IMR-90 (cell line): ENCODE measurements around the gene FREM3. TPM values are rescaled to one million over a fixed set of nuclear protein-coding genes. Genes with fewer than 3 reads are reported as not detected.
"Not testable (repeated sequence)": the region's sequence is repeated elsewhere in the genome, so short reads cannot be mapped to it uniquely, and the experiment has no call there.

Source experiments
- ATAC-seq: fragments of 200-7000 bp; cut with Tn5 transposase; 2 replicates; pipeline ENCODE4 v1.9.1; 2020; ENCODE audit warnings: low read depth, mild to moderate bottlenecking, moderate library complexity
- BruUV-seq: library from RNA; stranded (reverse); fragments of 400-500 nt; replicated peaks from 2 replicates; lab custom pipeline; 2021; lab: Mats Ljungman, UMichigan
- CTCF ChIA-PET: fragments of 300-600 bp; formaldehyde crosslinking; extraction: SDS; loops from one replicate; lab custom pipeline; 2021; ENCODE audit warnings: antibody characterized with exemption; lab: Yijun Ruan, JAX
- POLR2A ChIA-PET: fragments of 300-600 bp; sonication (Branson Sonifier 250); formaldehyde crosslinking; loops from one replicate; lab custom pipeline; 2022; ENCODE audit warnings: antibody characterized with exemption; ENCODE audit not compliant: unreplicated experiment; lab: Charles Lee
- DNase-seq: peaks from one replicate; pipeline ENCODE4 v3.0.0; 2013
- H2AFZ ChIP-seq: replicated peaks from 2 replicates; pipeline ENCODE3; 2013; ENCODE audit warnings: low read length, mild to moderate bottlenecking; ENCODE audit not compliant: poor library complexity
- H2AK5ac ChIP-seq: 2 replicates; pipeline ENCODE4 v1.6.1; 2013; ENCODE audit warnings: low read depth, low read length, inconsistent platforms
- H2AK9ac ChIP-seq: replicated peaks from 2 replicates; pipeline ENCODE3; 2013; ENCODE audit warnings: mild to moderate bottlenecking, low read depth, low read length, moderate library complexity; ENCODE audit not compliant: poor library complexity
- H2BK120ac ChIP-seq: 2 replicates; pipeline ENCODE4 v1.6.1; 2013; ENCODE audit warnings: low read depth, low read length, inconsistent platforms
- H2BK15ac ChIP-seq: 3 replicates; pipeline ENCODE4 v1.6.1; 2013; ENCODE audit warnings: low read depth, low read length, inconsistent platforms
- H2BK20ac ChIP-seq: 2 replicates; pipeline ENCODE4 v1.6.1; 2013; ENCODE audit warnings: low read depth, mild to moderate bottlenecking, inconsistent platforms, low read length, moderate library complexity
- H2BK5ac ChIP-seq: 2 replicates; pipeline ENCODE4 v1.6.1; 2013; ENCODE audit warnings: mild to moderate bottlenecking, low read depth, low read length, inconsistent platforms; ENCODE audit not compliant: poor library complexity, severe bottlenecking
- H3K14ac ChIP-seq: replicated peaks from 2 replicates; pipeline ENCODE4 v1.6.1; 2013; ENCODE audit warnings: low read depth, low read length, inconsistent platforms
- H3K18ac ChIP-seq: 2 replicates; pipeline ENCODE4 v1.6.1; 2013; ENCODE audit warnings: low read depth, low read length, control low read depth
- H3K23ac ChIP-seq: 2 replicates; pipeline ENCODE4 v1.6.1; 2013; ENCODE audit warnings: low read depth, low read length, inconsistent platforms
- H3K27ac ChIP-seq: 2 replicates; pipeline ENCODE4 v1.5.1; 2013; ENCODE audit warnings: mild to moderate bottlenecking, control low read depth, low read length; ENCODE audit not compliant: insufficient read depth
- H3K27me3 ChIP-seq: 2 replicates; pipeline ENCODE4 v1.6.1; 2013; ENCODE audit warnings: low read length; ENCODE audit not compliant: control insufficient read depth, insufficient read depth
- H3K36me3 ChIP-seq: 2 replicates; pipeline ENCODE4 v1.6.1; 2013; ENCODE audit warnings: low read length, mixed read lengths; ENCODE audit not compliant: control insufficient read depth, insufficient read depth
- H3K4ac ChIP-seq: 2 replicates; pipeline ENCODE4 v1.6.1; 2013; ENCODE audit warnings: low read depth, low read length, inconsistent platforms
- H3K4me1 ChIP-seq: 2 replicates; pipeline ENCODE4 v1.6.1; 2013; ENCODE audit warnings: low read length, mixed read lengths; ENCODE audit not compliant: control insufficient read depth, insufficient read depth
- H3K4me2 ChIP-seq: 2 replicates; pipeline ENCODE4 v1.6.1; 2013; ENCODE audit warnings: low read depth, mild to moderate bottlenecking, control low read depth, low read length, moderate library complexity
- H3K4me3 ChIP-seq: 2 replicates; pipeline ENCODE4 v1.5.1; 2013; ENCODE audit warnings: low read depth, mild to moderate bottlenecking, control low read depth, low read length, moderate library complexity; ENCODE audit not compliant: insufficient read depth
- H3K56ac ChIP-seq: 2 replicates; pipeline ENCODE4 v1.6.1; 2013; ENCODE audit warnings: low read length, inconsistent platforms; ENCODE audit not compliant: insufficient read depth; ENCODE audit errors: extremely low read depth
- H3K79me1 ChIP-seq, 2 experiments: 2 replicates each; pipeline ENCODE4 v1.6.1; 2013; ENCODE audit warnings: low read length in 2 of 2, inconsistent platforms in 1 of 2, low read depth in 1 of 2
- H3K9ac ChIP-seq: 2 replicates; pipeline ENCODE4 v1.6.1; 2013; ENCODE audit warnings: low read depth, low read length, control low read depth
- H3K9me1 ChIP-seq: 2 replicates; pipeline ENCODE4 v1.6.1; 2013; ENCODE audit warnings: low read length, inconsistent platforms; ENCODE audit not compliant: insufficient read depth
- H3K9me3 ChIP-seq: 2 replicates; pipeline ENCODE4 v1.6.1; 2013; ENCODE audit warnings: low read length; ENCODE audit not compliant: control insufficient read depth, insufficient read depth
- H4K20me1 ChIP-seq: 2 replicates; pipeline ENCODE4 v1.6.1; 2013; ENCODE audit warnings: low read length, inconsistent platforms; ENCODE audit not compliant: insufficient read depth
- H4K5ac ChIP-seq: 2 replicates; pipeline ENCODE4 v1.6.1; 2013; ENCODE audit warnings: mild to moderate bottlenecking, low read depth, low read length, control low read depth
- H4K8ac ChIP-seq, 2 experiments: 2 replicates each; pipeline ENCODE4 v1.6.1; 2013; ENCODE audit warnings: low read depth in 2 of 2, low read length in 2 of 2, control low read depth in 1 of 2, inconsistent platforms in 1 of 2
- H4K91ac ChIP-seq: 2 replicates; pipeline ENCODE4 v1.6.1; 2013; ENCODE audit warnings: low read depth, low read length, inconsistent platforms; ENCODE audit not compliant: insufficient read depth
- MAZ ChIP-seq: IDR thresholded peaks from 2 replicates; pipeline ENCODE4 v1.6.1; 2012; ENCODE audit warnings: low read depth, mild to moderate bottlenecking, low read length, improper control_type of control experiment, moderate library complexity, borderline replicate concordance
- RCOR1 ChIP-seq: IDR thresholded peaks from 2 replicates; pipeline ENCODE4 v1.6.1; 2012; ENCODE audit warnings: mild to moderate bottlenecking, low read length, improper control_type of control experiment; ENCODE audit not compliant: insufficient replicate concordance
- WGBS, 2 experiments: methylation state at CpG; one replicate each; pipeline versions ENCODE4 v1.1.5 to v1.1.7; 2013; ENCODE audit warnings: missing lambda C conversion rate in 2 of 2; ENCODE audit not compliant: insufficient read length in 1 of 2; ENCODE audit errors: extremely low coverage in 2 of 2; 5-methylcytosine and 5-hydroxymethylcytosine counted together
- dilution Hi-C: fragments of 300-500 bp; cut with HindIII; formaldehyde crosslinking; loops from one replicate; pipeline ENCODE4 v1.14.3; 2018; ENCODE audit warnings: low sequenced_read_pairs; ENCODE audit not compliant: unreplicated experiment
- in situ Hi-C: fragments of 300-500 bp; cut with MboI; formaldehyde crosslinking; loops from 3 replicates; pipeline ENCODE4 v1.14.3; 2019; ENCODE audit warnings: low sequenced_read_pairs, inconsistent platforms, mixed read lengths
- intact Hi-C: fragments of 100-400 bp; cut with micrococcal nuclease; formaldehyde crosslinking; loops from 2 replicates; pipeline ENCODE4 v1.10.0; 2022
- polyA plus RNA-seq, 3 experiments: library from polyadenylated mRNA; depleted of rRNA; stranded (reverse); fragments of >200 nt; gene quantifications; 2 replicates each; pipeline ENCODE4 v1.2.3, GENCODE V29; 2012; ENCODE audit warnings: low replicate concordance in 1 of 3
- total RNA-seq: library from RNA; depleted of rRNA; stranded (reverse); fragments of >200 nt; gene quantifications from 2 replicates; pipeline ENCODE4 v1.2.3, GENCODE V29; 2012
- TF ChIP-seq, protein P1 (sequence below): conservative IDR thresholded peaks from 2 replicates; pipeline ENCODE4 v1.5.1; 2012; ENCODE audit warnings: mild to moderate bottlenecking, low read depth, low read length, improper control_type of control experiment

The FREM3 gene
- total and polyA plus RNA-seq, 2 of the 4 experiments (the other 2 are of a cell fraction), result not detected

DNA sequence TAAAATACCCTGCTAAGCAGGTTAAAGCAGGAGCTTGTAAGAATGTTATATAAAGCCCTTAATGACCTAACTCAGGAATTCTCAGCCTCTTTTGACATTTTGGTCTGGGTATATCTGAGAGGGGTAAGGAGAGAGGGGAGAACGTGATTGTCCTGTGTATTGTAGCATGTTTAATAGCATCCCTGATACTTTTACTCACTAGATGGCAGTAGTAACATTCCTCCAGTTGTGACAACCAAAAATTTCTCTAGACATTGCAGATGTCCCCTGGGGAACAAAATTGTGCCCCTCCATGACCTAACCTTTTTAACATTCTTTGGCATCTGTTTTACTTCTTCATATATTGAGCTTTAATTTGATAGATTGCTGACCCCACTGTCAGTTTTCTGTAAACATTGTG lies 169.1 kb downstream of the FREM3 start:
- no peak overlapping the region for H4K8ac ChIP-seq
- no peak overlapping the region for H3K9ac ChIP-seq
- no peak overlapping the region for H3K14ac ChIP-seq
- no CpG with 5 or more reads among the region's 1 CpG for WGBS, 2 experiments
- ChIA-PET CTCF (interaction anchor here (0.6 to 1.4 kb wide), 2 partner anchors 28 to 242 kb away, joined by 3 read pairs; no protein-coding TSS in a partner anchor), POLR2A (no interaction called here)
- peak; percentile 5 for DNase-seq
- no peak overlapping the region for H4K91ac ChIP-seq
- H2AFZ ChIP-seq, result no peak overlapping the region
- H3K27me3 ChIP-seq, result no peaks in the 10 kb centered on the region
- H3K4me1 ChIP-seq, result peaks cover 6% of the 10 kb centered on the region
- BruUV-seq, result no TSS peak
- H3K9me3 ChIP-seq, result no peaks in the 10 kb centered on the region
- H3K9me1 ChIP-seq, result no peaks in the 10 kb centered on the region
- H2BK15ac ChIP-seq, result no peak overlapping the region
- H2BK120ac ChIP-seq, result no peak overlapping the region
- H3K79me1 ChIP-seq, result peaks cover 5 to 25% of the 10 kb centered on the region in 2 experiments; a peak in 3 of 4 replicates
- no peak overlapping the region for H2AK9ac ChIP-seq
- H4K5ac ChIP-seq, result no peak overlapping the region
- no peak overlapping the region for H3K56ac ChIP-seq
- H3K27ac ChIP-seq, result no peak overlapping the region
- no peak overlapping the region for H3K4ac ChIP-seq
- H3K23ac ChIP-seq, result no peak overlapping the region
- H3K18ac ChIP-seq, result no peak overlapping the region
- ATAC-seq, result peak; percentile 69
- peaks cover 3% of the 10 kb centered on the region; the same call in 1 of the 2 replicates for H4K20me1 ChIP-seq
- no peak overlapping the region for H3K4me2 ChIP-seq
- TF ChIP-seq, protein P1, sequence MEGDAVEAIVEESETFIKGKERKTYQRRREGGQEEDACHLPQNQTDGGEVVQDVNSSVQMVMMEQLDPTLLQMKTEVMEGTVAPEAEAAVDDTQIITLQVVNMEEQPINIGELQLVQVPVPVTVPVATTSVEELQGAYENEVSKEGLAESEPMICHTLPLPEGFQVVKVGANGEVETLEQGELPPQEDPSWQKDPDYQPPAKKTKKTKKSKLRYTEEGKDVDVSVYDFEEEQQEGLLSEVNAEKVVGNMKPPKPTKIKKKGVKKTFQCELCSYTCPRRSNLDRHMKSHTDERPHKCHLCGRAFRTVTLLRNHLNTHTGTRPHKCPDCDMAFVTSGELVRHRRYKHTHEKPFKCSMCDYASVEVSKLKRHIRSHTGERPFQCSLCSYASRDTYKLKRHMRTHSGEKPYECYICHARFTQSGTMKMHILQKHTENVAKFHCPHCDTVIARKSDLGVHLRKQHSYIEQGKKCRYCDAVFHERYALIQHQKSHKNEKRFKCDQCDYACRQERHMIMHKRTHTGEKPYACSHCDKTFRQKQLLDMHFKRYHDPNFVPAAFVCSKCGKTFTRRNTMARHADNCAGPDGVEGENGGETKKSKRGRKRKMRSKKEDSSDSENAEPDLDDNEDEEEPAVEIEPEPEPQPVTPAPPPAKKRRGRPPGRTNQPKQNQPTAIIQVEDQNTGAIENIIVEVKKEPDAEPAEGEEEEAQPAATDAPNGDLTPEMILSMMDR, result 0 out of 2 replicates have a peak, but pooled peaks have one; percentile 23
- no peak for TF ChIP-seq RCOR1
- no peak for TF ChIP-seq MAZ
- H3K36me3 ChIP-seq, result peaks cover 35% of the 10 kb centered on the region
- intact Hi-C loops, result no loop called here
- dilution Hi-C loops, result no loop called here
- H2AK5ac ChIP-seq, result no peak overlapping the region
- in situ Hi-C loops, result loop anchor here (25.0 kb wide), 1 partner anchor 1581 kb away; no protein-coding TSS in a partner anchor
- no peak overlapping the region for H2BK5ac ChIP-seq
- H2BK20ac ChIP-seq, result no peak overlapping the region
- H3K4me3 ChIP-seq, result no peak overlapping the region

DNA sequence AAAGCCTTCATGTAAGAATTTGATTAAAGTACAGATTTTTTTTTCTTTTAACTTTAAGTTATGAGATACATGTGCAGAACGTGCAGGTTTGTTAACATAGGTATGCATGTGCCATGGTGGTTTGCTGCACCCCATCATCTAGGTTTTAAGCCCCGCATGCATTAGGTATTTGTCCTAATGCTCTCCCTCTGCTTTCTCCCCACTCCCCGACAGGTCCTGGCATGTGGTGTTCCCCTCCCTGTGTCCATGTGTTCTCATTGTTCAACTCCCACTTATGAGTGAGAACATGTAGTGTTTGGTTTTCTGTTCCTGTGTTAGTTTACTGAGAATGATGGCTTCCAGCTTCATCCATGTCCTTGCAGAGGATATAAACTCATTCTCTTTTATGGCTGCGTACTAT lies 172.4 kb downstream of the FREM3 start:
- ATAC-seq, H2AK9ac ChIP-seq, DNase-seq, BruUV-seq, H3K4me1 ChIP-seq, H3K27me3 ChIP-seq, H4K91ac ChIP-seq, H3K27ac ChIP-seq, H2AFZ ChIP-seq, H2BK120ac ChIP-seq, H3K18ac ChIP-seq, intact Hi-C loops, H3K56ac ChIP-seq, H3K14ac ChIP-seq, H3K4ac ChIP-seq, H3K9me1 ChIP-seq, H2BK5ac ChIP-seq, H4K8ac ChIP-seq, H3K9ac ChIP-seq, H4K5ac ChIP-seq, H3K4me2 ChIP-seq, dilution Hi-C loops, H4K20me1 ChIP-seq, H3K23ac ChIP-seq, H3K9me3 ChIP-seq, H2BK20ac ChIP-seq, POLR2A ChIA-PET, CTCF ChIA-PET, H2AK5ac ChIP-seq, H2BK15ac ChIP-seq, H3K4me3 ChIP-seq: not testable (repeated sequence)
- in situ Hi-C loops, result loop anchor here (25.0 kb wide), 1 partner anchor 1584 kb away; no protein-coding TSS in a partner anchor
- no CpG with 5 or more reads among the region's 4 CpGs for WGBS, 2 experiments
- H3K79me1 ChIP-seq, result peaks cover 2 to 25% of the 10 kb centered on the region in 2 experiments; a peak in 3 of 4 replicates
- peaks cover 36% of the 10 kb centered on the region for H3K36me3 ChIP-seq
